Measurements from ENCODE around the gene C9orf72.

GRCh38 chr9:27595733-27596132 is 22.5 kb upstream of the C9orf72 start:
- TF ChIP-seq CTCF (IDR thresholded peaks at IDR 0.05) = no peak
- TF ChIP-seq POLR2A (IDR thresholded peaks at IDR 0.05) = no peak
